Measurements from ENCODE around the gene METRNL.
"Not testable (repeated sequence)": the region's sequence is repeated elsewhere in the genome, so short reads cannot be mapped to it uniquely, and the experiment has no call there.

METRNL gene

GRCh38 chr17:83134456-83134855 is 55.0 kb downstream of the METRNL start:
- not testable (repeated sequence) for H3K4me3 ChIP-seq (ENCODE audit: low read depth, low read length)

GRCh38 chr17:83135692-83136091 is 56.3 kb downstream of the METRNL start:
- no peak overlapping the region for H3K4me3 ChIP-seq (ENCODE audit: low read depth, low read length)

GRCh38 chr17:83136156-83136555 is 56.7 kb downstream of the METRNL start:
- H3K4me3 ChIP-seq (ENCODE audit: low read depth, low read length): no peak overlapping the region

- no peak overlapping the region for H3K4me3 ChIP-seq (ENCODE audit: low read depth, low read length)
These were observed 57.5 kb downstream of the METRNL start for GRCh38 chr17:83136931-83137330.

- H3K4me3 ChIP-seq (ENCODE audit: low read depth, low read length): no peak overlapping the region
These were observed 58.1 kb downstream of the METRNL start for GRCh38 chr17:83137523-83137922.

- no peak overlapping the region for H3K4me3 ChIP-seq (ENCODE audit: low read depth, low read length)
These were observed 59.4 kb downstream of the METRNL start for GRCh38 chr17:83138820-83139219.

GRCh38 chr17:83139541-83140248 is 60.3 kb downstream of the METRNL start:
- H3K4me3 ChIP-seq (ENCODE audit: low read depth, low read length): not testable (repeated sequence)

- not testable (repeated sequence) for H3K4me3 ChIP-seq (ENCODE audit: low read depth, low read length)
These were observed 60.8 kb downstream of the METRNL start for GRCh38 chr17:83140249-83140566.

GRCh38 chr17:83142619-83143018 is 63.2 kb downstream of the METRNL start:
- no peak overlapping the region for H3K4me3 ChIP-seq (ENCODE audit: low read depth, low read length)

- H3K4me3 ChIP-seq (ENCODE audit: low read depth, low read length): no peak overlapping the region
These were observed 64.4 kb downstream of the METRNL start for GRCh38 chr17:83143817-83144231.

Data from iPS-11a (cell line).